NT2/D1 (cell line): Measurements from ENCODE around the gene DCLK2.

Source experiments
- DNase-seq: peaks from one replicate; pipeline ENCODE4 v3.0.0-alpha.2; 2011; ENCODE audit warnings: low read depth, low spot score
- H3K27me3 ChIP-seq: 2 replicates; pipeline ENCODE4 v1.6.0; 2011; ENCODE audit warnings: mild to moderate bottlenecking; ENCODE audit not compliant: insufficient read length, insufficient read depth
- H3K36me3 ChIP-seq: 2 replicates; pipeline ENCODE4 v1.6.1; 2011; ENCODE audit warnings: mild to moderate bottlenecking, low read length, mixed read lengths; ENCODE audit not compliant: insufficient read depth, insufficient read length
- H3K4me1 ChIP-seq: 2 replicates; pipeline ENCODE4 v1.5.1; 2011; ENCODE audit not compliant: insufficient read depth, insufficient read length
- H3K4me3 ChIP-seq: 2 replicates; pipeline ENCODE4 v1.5.1; 2011; ENCODE audit warnings: low read depth; ENCODE audit not compliant: insufficient read length
- H3K9ac ChIP-seq: 2 replicates; pipeline ENCODE4 v1.6.0; 2011; ENCODE audit warnings: low read depth; ENCODE audit not compliant: insufficient read length
- H3K9me3 ChIP-seq: 2 replicates; pipeline ENCODE4 v1.5.1; 2011; ENCODE audit warnings: mild to moderate bottlenecking, low read length; ENCODE audit not compliant: insufficient read depth
- SUZ12 ChIP-seq: IDR thresholded peaks from 2 replicates; pipeline ENCODE4 v1.6.1; 2011; ENCODE audit not compliant: insufficient read length, insufficient read depth; ENCODE audit errors: extremely low read depth
- YY1 ChIP-seq: IDR thresholded peaks from 2 replicates; pipeline ENCODE4 v1.6.1; 2011; ENCODE audit not compliant: insufficient read length, insufficient read depth
- ZNF274 ChIP-seq: IDR thresholded peaks from 2 replicates; pipeline ENCODE4 v1.6.1; 2011; ENCODE audit warnings: mild to moderate bottlenecking, low read depth, low read length

DCLK2 gene

GRCh38 chr4:150217192-150217591 lies 138.9 kb downstream of the DCLK2 start:
- Histone ChIP-seq H3K9me3 (no peaks in the 10 kb centered on the region), H3K4me3 (no peak overlapping the region), H3K27me3 (no peaks in the 10 kb centered on the region), H3K36me3 (no peaks in the 10 kb centered on the region), H3K9ac (no peak overlapping the region), H3K4me1 (no peaks in the 10 kb centered on the region)
- no peak for DNase-seq
- TF ChIP-seq YY1 = no peak
- no peak for TF ChIP-seq ZNF274
- TF ChIP-seq SUZ12 = no peak

- Histone ChIP-seq H3K4me3 (no peak overlapping the region), H3K9ac (no peak overlapping the region), H3K36me3 (no peaks in the 10 kb centered on the region), H3K27me3 (no peaks in the 10 kb centered on the region), H3K4me1 (no peaks in the 10 kb centered on the region), H3K9me3 (no peaks in the 10 kb centered on the region)
- DNase-seq = no peak
- TF ChIP-seq YY1 = no peak
- TF ChIP-seq SUZ12 = no peak
- TF ChIP-seq ZNF274 = no peak
These were observed 139.6 kb downstream of the DCLK2 start for GRCh38 chr4:150217808-150218207.

- Histone ChIP-seq H3K36me3 (no peaks in the 10 kb centered on the region), H3K27me3 (no peaks in the 10 kb centered on the region), H3K4me1 (no peaks in the 10 kb centered on the region), H3K9ac (no peak overlapping the region), H3K9me3 (no peaks in the 10 kb centered on the region), H3K4me3 (no peak overlapping the region)
- DNase-seq = no peak
- TF ChIP-seq SUZ12 = no peak
- TF ChIP-seq YY1 = no peak
- no peak for TF ChIP-seq ZNF274
These were observed 140.2 kb downstream of the DCLK2 start for GRCh38 chr4:150218447-150218846.

DNA sequence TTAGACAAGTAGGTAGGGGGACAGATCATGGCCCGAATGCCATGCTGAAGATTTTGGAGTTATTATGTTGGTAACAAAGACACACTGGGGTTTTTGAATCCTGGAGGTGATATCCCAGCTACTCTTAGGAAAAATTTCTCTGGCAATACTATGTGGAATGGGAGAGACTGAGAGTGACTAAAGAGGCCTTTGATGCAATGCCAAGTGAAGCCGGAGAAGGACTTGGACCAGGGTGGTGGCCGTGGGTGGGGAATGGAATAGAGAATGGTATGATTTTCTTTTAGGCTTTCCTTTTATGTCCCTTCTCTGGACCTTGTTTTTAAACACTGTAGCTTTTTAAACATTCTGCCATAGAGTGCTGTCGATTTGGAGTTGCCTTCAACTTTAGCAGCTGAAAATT lies 141.6 kb downstream of the DCLK2 start:
- no peak for DNase-seq
- no peaks in the 10 kb centered on the region for H3K27me3 ChIP-seq
- H3K4me3 ChIP-seq = no peak overlapping the region
- no peak overlapping the region for H3K9ac ChIP-seq
- H3K36me3 ChIP-seq = no peaks in the 10 kb centered on the region
- H3K9me3 ChIP-seq = no peaks in the 10 kb centered on the region
- TF ChIP-seq SUZ12 (no peak), YY1 (no peak), ZNF274 (no peak)
- no peaks in the 10 kb centered on the region for H3K4me1 ChIP-seq

DNA sequence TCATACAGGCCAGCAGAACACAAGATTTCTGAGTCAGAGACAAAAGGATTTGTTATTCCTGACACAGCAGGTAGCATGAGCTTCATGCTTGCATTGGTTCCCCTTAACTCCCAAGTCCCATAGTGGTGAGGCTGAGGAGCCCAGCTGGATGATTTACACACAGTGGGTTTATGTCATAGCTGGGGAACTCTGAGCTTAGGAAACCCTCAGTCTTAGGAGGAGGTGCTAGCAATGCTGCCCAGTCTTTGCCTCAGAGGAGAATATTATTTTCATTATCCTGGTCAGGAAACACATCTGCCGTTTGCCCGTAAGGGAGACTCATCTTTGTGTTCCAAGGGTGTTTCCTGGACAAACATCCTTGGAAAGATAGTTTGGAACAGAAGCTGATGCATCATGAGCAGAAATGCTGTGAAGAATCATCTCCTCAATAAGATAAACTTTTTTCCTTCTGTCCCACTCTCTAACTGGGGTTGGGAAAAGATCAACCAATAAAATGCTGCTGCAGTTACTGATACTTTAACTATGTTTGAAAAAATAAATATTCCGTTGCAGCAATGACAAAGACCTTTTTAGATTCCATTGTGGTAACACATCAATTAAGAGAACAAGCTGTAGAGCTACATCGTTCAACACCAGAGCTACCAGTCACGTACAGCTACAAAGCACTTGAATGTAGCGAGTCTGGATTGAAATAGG lies 146.8 kb downstream of the DCLK2 start:
- H3K4me3 ChIP-seq = no peak overlapping the region

DNA sequence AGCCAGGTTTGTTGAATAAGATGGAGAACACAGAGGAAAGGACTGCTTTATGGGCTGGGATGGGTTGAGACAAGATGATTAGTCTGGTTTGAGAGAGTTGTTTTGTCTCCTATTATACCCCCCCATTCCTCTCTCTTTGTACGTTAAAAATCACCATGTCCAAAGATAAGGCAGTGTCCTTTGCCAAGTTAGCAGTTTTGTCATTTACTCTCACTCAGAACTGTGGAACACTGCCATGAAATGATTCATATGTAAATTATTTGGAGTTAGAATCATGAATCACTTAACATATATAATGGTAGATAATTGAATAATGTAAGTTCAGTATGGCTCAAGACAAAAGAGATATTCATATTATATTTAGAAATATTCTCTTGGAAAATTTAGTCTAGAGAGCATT lies 151.3 kb downstream of the DCLK2 start:
- TF ChIP-seq SUZ12 = no peak
- TF ChIP-seq ZNF274 = no peak
- TF ChIP-seq YY1 = no peak
- Histone ChIP-seq H3K9ac (no peak overlapping the region), H3K27me3 (no peaks in the 10 kb centered on the region), H3K9me3 (no peaks in the 10 kb centered on the region), H3K4me3 (no peak overlapping the region), H3K36me3 (no peaks in the 10 kb centered on the region), H3K4me1 (no peaks in the 10 kb centered on the region)
- no peak for DNase-seq

More for the DNA sequence above, 146.8 kb downstream of the DCLK2 start:
- Histone ChIP-seq H3K4me1 (no peaks in the 10 kb centered on the region), H3K9ac (no peak overlapping the region), H3K27me3 (no peaks in the 10 kb centered on the region), H3K9me3 (no peaks in the 10 kb centered on the region), H3K36me3 (no peaks in the 10 kb centered on the region)
- TF ChIP-seq YY1 (no peak), SUZ12 (no peak), ZNF274 (no peak)
- peak; percentile 38 for DNase-seq

DNA sequence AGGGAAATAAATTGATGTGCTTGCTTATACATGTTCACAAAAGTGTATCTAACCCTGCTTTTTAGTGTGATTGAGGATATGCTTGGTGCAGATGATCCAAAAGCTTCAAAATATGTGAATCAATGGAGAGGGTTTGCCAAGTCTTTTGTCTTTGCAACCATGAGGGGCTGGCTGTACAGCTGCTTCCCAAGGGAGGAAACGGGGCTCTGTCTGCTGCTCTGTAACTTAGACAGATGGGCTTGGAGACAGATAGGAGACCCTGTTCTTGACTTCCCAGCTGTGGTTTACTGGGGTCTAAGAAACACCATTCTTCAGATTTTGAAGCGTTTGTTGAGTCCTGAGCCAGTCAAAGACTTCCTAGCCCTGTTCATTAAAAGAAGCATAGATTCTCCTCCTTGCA lies 152.3 kb downstream of the DCLK2 start:
- no peaks in the 10 kb centered on the region for H3K4me1 ChIP-seq

GRCh38 chr4:150231107-150231770 lies 153.0 kb downstream of the DCLK2 start:
- H3K4me1 ChIP-seq = no peaks in the 10 kb centered on the region
- H3K9ac ChIP-seq = no peak overlapping the region
- DNase-seq = no peak
- H3K27me3 ChIP-seq = no peaks in the 10 kb centered on the region
- no peaks in the 10 kb centered on the region for H3K9me3 ChIP-seq
- TF ChIP-seq ZNF274 = no peak
- TF ChIP-seq SUZ12 = no peak
- TF ChIP-seq YY1 = no peak
- no peaks in the 10 kb centered on the region for H3K36me3 ChIP-seq
- no peak overlapping the region for H3K4me3 ChIP-seq

More for the DNA sequence above, 152.3 kb downstream of the DCLK2 start:
- Histone ChIP-seq H3K9ac (no peak overlapping the region), H3K27me3 (no peaks in the 10 kb centered on the region), H3K36me3 (no peaks in the 10 kb centered on the region), H3K9me3 (no peaks in the 10 kb centered on the region), H3K4me3 (no peak overlapping the region)
- no peak for DNase-seq
- TF ChIP-seq YY1 (no peak), ZNF274 (no peak), SUZ12 (no peak)
